Measurements from ENCODE around the gene DEDD2. TPM values are rescaled to one million over a fixed set of nuclear protein-coding genes. Genes with fewer than 3 reads are reported as not detected.

DEDD2 gene
- total and polyA plus RNA-seq, 10 of the 15 experiments (the other 5 are each of a cell fraction or from before 2014, with no cell fraction given) = 2.5 to 24.7 (median 17.6) TPM

DNA sequence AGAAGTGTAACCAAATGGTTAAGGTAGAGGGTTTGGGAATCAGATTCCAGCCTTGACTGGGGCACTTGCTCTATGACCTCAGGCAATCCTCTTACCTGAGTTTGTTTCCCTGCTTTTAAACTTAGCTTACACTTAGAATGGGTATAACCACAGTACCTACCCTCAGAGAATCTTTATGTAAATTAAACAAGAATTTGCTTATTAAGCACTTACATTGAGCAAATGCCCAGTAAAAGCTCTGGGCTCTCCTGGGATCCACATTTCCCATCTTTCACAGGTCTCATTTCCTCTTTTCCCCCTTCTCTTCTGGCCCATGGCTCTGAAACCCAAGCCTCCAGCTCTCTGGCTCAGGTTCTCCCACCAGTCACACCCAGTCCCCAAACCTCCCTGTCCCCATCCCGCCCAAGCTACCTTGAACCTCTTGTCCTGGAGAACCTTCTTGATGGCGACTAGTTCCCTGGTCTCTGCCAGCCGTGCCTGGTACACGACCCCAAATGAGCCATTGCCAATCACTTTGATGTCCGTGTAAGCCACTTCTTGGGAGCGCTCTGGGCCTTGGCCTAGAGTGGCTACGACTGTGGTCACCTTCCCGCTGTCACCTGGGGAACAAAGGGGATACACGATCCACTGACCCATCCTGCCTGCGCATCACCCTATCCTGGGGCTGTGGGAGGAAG, 22.2 kb upstream of the DEDD2 start:
- POLR2A ChIA-PET = interaction anchor here (0.5 to 1.4 kb wide), 3 partner anchors 24 to 998 kb away, joined by 3 to 5 read pairs (median 4); no protein-coding TSS in a partner anchor

More for the DNA sequence above, 22.2 kb upstream of the DEDD2 start:
- ATAC-seq = no peak
- in situ Hi-C loops (cut with MboI) = no loop called here
- no peak overlapping the region for H3K27ac ChIP-seq (ENCODE audit: control insufficient read depth, insufficient read depth)
- H3K27me3 ChIP-seq (replicated peaks in 1 of 2; ENCODE audit: control insufficient read depth in 2 of 2, insufficient read depth in 2 of 2, low read length in 1 of 2) = no peaks in the 10 kb centered on the region
- no peak overlapping the region for H3K9ac ChIP-seq (ENCODE audit: control insufficient read depth, insufficient read depth, low read length)
- TF ChIP-seq POLR2AphosphoS5 (IDR thresholded peaks at IDR 0.05; ENCODE audit: low read length) (no peak), POLR2AphosphoS2 (IDR thresholded peaks at IDR 0.05; ENCODE audit: low read depth, low read length) (no peak), POU2F2 (IDR thresholded peaks at IDR 0.05; ENCODE audit: borderline replicate concordance, low read depth, low read length) (no peak), STAT1 (conservative IDR thresholded peaks at IDR 0.05) (no peak), ZNF207 (IDR thresholded peaks at IDR 0.05; ENCODE audit: borderline replicate concordance) (no peak), ZNF24 (IDR thresholded peaks at IDR 0.05) (no peak)
- TF ChIP-seq, protein P1, sequence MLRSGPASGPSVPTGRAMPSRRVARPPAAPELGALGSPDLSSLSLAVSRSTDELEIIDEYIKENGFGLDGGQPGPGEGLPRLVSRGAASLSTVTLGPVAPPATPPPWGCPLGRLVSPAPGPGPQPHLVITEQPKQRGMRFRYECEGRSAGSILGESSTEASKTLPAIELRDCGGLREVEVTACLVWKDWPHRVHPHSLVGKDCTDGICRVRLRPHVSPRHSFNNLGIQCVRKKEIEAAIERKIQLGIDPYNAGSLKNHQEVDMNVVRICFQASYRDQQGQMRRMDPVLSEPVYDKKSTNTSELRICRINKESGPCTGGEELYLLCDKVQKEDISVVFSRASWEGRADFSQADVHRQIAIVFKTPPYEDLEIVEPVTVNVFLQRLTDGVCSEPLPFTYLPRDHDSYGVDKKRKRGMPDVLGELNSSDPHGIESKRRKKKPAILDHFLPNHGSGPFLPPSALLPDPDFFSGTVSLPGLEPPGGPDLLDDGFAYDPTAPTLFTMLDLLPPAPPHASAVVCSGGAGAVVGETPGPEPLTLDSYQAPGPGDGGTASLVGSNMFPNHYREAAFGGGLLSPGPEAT (IDR thresholded peaks at IDR 0.05; ENCODE audit: low read depth) = no peak
- TF ChIP-seq, protein P2, sequence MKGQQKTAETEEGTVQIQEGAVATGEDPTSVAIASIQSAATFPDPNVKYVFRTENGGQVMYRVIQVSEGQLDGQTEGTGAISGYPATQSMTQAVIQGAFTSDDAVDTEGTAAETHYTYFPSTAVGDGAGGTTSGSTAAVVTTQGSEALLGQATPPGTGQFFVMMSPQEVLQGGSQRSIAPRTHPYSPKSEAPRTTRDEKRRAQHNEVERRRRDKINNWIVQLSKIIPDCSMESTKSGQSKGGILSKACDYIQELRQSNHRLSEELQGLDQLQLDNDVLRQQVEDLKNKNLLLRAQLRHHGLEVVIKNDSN (IDR thresholded peaks at IDR 0.05; ENCODE audit: borderline replicate concordance, extremely low read length, insufficient read depth, low read depth, low read length) = no peak
- no peak overlapping the region for H2AFZ ChIP-seq (ENCODE audit: control insufficient read depth, low read depth, low read length)
- peaks cover 11 to 21% of the 10 kb centered on the region in 2 experiments; a peak in 3 of 4 replicates for H3K36me3 ChIP-seq (ENCODE audit: control insufficient read depth in 2 of 2, insufficient read depth in 2 of 2, low read length in 1 of 2)
- no peak for FAIRE-seq
- no peak overlapping the region for H3K4me3 ChIP-seq
- H3K9me3 ChIP-seq (replicated peaks; ENCODE audit: control insufficient read depth, insufficient read depth, low read length) = no peaks in the 10 kb centered on the region
- RAD21 ChIA-PET (ENCODE audit: unreplicated experiment) = interaction anchor here (4.5 kb wide), 1 partner anchor 107 kb away, joined by 25 read pairs; the partner anchor contains the start of gene POU2F2
- peaks cover 38% of the 10 kb centered on the region for H3K79me2 ChIP-seq (ENCODE audit: control insufficient read depth, insufficient read depth, low read length)
- intact Hi-C loops (cut with micrococcal nuclease; ENCODE audit: unreplicated experiment) = loop anchor here (5.0 kb wide), 1 partner anchor 107 kb away; the partner anchor contains the start of gene POU2F2
- H4K20me1 ChIP-seq (ENCODE audit: control insufficient read depth, insufficient read depth) = no peaks in the 10 kb centered on the region
- BruUV-seq (replicated peaks) = no TSS peak
- peaks cover 10% of the 10 kb centered on the region; the same call in 1 of the 2 replicates for H3K4me1 ChIP-seq (ENCODE audit: control insufficient read depth, insufficient read depth, low read length)
- SMC1A ChIA-PET (ENCODE audit: uncharacterized antibody, unreplicated experiment) = interaction anchor here (0.7 to 1.7 kb wide), 10 partner anchors 19 to 107 kb away, joined by 3 to 7 read pairs (median 4); partner anchors contain the start of genes DEDD2, POU2F2 and ZNF526
- CTCF ChIA-PET = interaction anchor here (0.6 to 2.8 kb wide), 7 partner anchors 13 to 131 kb away, joined by 3 to 13 read pairs (median 4); partner anchors contain the start of gene POU2F2
- 0 out of 2 replicates have a peak overlapping the region, but pooled peaks have one; percentile 1 for H3K4me2 ChIP-seq (ENCODE audit: control insufficient read depth, insufficient read depth)
- no peak for DNase-seq (ENCODE audit: low read depth, low spot score)
- 95% methylated on average over 10 of the region's 10 CpGs for WGBS (ENCODE audit: insufficient coverage, insufficient replicate concordance, low lambda C conversion rate, missing lambda C conversion rate)

Data from GM12878 (cell line).